NAMALWA (cell line): ENCODE measurements around the gene RTEL1.
A peak's percentile ranks its signal among the peaks of the same experiment; 100 is the strongest.
"Not testable (repeated sequence)": the region's sequence is repeated elsewhere in the genome, so short reads cannot be mapped to it uniquely, and the experiment has no call there.

ENCODE experiments used
- DNase-seq: peaks from one replicate; pipeline ENCODE4 v3.0.0-alpha.2; 2015; ENCODE audit warnings: low spot score

RTEL1 gene

GRCh38 chr20:63730189-63730733, 72.1 kb downstream of the RTEL1 start:
- not testable (repeated sequence) for DNase-seq

- DNase-seq = no peak
Observed at GRCh38 chr20:63731410-63731809, 73.3 kb downstream of the RTEL1 start.

DNA sequence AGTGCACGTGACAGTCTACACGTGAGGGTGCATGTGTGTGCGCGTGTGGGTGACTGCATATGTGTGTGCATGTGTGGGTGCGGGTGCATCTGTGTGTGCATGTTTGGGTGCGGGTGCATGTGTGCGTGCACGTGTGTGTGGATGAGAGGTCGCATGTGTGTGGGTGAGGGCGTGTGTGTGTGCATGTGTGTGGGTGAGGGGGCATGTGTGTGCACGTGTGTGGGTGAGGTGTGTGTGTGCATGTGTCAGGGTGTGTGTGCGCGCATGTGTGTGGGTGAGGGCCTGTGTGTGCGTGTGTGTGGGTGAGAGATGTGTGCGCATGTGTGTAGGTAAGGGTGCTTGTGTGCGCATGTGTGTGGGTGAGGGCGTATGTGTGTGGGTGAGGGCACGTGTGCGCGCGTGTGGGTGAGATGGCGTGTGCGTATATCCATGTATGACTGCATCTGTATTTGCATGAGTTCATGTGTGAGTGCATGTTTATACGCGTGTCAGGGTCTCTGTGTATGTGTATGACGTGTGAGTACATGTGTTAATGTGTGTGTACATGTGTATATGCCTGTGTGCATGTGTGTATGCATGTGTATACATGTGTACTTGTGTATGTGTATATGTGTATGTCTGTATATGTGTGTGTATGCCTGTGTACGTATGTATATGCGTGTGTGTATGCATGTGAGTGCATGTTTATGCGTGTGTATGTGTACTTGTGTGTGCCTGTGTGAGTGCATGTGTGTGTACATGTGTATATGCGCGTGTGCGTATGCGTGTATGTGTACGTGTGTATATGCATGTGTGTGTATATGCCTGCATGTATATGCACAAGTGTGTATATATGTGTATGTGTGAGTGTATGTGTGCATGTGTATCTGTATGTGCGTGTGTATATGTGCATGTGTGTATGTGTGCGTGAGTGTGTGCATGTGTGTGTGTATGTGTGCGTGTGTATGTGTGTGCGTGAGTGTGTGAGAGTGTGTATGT, 74.3 kb downstream of the RTEL1 start:
- DNase-seq = no peak

DNA sequence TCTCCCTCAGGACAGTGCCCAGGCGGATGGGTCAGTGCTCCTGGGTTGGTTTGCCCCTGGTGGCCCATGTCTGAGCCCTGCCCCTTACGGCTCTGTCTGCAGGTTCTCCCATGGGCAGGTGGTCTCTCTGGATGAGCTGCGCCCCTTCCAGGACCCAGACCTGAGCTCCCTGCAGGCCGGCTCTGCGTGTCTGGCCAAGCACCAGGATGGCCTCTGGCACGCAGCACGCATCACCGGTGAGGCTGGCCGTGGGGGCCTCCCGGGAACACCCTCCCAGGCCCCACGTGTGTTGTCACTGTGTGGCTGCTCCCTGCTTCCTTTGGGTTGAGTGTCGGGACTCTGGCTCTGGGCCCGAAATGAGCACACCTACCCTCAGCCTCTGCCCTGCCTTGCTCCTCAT, 75.0 kb downstream of the RTEL1 start:
- DNase-seq = no peak

DNA sequence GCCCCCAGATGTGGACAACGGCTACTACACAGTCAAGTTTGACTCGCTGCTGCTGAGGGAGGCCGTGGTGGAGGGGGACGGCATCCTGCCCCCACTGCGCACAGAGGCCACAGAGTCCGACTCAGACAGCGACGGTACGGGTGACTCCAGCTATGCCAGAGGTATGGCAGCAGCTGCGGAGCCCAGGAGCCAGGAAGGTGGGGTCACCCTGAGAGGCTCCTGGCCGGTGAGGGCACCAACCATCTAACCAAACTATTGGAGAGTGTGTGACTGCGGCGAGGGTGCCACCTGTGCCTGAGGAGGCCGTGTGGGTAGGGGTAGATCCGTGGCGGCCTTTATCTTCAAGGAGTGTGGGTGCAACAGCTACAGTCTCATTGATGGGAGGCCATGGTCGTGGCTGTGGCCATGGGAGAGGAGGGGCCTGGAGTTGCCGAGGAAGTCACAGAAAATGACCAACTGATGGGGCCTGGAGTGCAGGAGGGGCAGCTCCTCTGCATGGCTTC, 75.5 kb downstream of the RTEL1 start:
- no peak for DNase-seq

DNA sequence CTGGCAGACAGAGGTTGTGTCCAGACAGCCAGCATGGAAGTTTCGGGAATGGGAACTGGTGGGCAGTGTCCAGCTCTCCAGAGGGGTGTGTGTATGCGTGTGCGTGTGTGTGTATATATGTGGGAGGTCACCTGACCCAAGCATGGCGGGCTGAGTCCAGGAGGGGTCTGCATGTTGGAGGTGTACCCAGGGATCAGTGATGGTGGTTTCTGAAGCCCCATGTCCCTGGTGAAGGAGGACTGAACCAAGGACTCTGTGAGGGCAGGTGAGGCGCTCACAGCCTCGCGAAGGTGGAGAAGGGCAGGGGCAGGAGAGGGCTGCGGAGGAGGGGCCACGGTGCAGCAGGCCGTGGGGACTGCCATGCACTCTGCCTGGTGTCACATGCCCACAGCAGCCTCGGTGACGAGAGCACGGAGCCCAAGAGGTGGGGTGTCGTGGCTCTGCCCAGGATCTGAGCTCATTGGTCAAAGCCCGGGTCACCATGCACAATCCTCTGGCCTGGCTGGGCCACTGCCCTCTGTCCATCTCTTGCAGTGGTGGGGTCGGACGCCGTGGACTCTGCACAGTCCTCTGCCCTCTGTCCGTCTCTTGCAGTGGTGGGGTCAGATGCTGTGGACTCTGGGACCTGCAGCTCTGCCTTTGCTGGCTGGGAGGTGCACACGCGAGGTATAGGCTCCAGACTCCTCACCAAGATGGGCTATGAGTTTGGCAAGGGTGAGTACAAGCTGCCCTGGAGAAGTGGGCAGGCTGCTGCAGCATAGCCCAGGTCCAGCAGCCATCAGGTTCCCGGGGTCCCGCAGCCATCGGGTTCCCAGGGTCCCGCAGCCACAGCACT, 76.2 kb downstream of the RTEL1 start:
- no peak for DNase-seq

GRCh38 chr20:63734946-63735858, 77.1 kb downstream of the RTEL1 start:
- DNase-seq = no peak

DNA sequence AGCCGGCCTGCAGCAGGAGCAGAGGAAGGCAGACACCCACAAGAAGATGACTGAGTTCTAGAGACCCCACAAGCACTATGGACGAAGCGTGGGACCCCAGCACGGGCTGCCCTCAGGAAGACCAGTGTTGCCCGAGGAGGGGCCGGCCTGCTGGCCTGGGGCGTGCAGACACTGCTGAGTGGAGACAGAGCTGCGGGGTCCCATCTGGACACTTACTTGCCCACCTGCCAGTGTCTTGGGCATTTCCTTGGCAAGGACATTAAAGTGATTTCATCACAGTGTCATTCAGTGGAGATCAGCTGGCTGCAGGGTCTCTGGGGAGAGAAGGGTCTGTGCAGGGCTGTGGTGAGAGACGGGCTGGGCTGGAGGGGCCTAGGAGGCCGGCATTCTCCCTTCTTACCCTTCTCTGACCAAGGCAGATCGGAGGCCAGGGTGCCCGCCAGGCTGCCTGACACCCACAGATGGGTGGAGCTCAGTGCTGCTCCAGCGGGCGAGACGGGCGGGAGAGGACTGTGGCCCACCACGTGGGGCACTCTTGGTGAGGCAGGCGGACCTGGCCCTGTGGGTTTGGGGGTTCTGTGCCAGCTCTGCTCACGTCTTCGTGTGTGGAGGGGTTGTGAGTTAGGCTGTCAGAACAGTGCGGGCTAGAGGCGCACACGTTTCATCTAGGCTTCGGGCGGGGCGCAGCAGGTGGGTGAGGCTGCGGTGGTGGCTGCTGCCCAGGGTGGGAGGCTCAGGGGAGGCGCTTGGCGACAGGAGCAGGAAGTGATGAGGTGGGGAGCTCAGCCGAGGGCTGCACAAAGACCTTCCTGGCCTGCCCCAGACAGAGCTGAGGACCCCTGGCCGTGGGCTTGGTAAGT, 78.0 kb downstream of the RTEL1 start, which contains the start of gene LIME1:
Gene LIME1 (plus strand): TSS at position 806 of the 860 bp plus-strand sequence. CDS start 886 bp downstream, outside the sequence.
- DNase-seq = peak; percentile 88

- peak; percentile 53 for DNase-seq
Observed at GRCh38 chr20:63736893-63737694, 79.0 kb downstream of the RTEL1 start.

DNA sequence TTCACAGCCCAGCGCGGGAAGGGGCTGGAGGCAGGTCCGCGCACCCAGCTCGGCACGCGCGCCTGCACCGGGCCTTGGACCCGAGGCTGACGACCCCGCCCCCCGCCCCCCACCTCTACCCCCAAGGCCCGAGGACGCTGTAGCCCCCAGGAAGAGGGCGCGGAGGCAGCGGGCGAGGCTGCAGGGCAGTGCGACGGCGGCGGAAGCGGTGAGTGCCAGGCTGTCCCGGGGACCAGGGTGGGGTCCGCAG, 79.5 kb downstream of the RTEL1 start:
- DNase-seq = no peak

DNA sequence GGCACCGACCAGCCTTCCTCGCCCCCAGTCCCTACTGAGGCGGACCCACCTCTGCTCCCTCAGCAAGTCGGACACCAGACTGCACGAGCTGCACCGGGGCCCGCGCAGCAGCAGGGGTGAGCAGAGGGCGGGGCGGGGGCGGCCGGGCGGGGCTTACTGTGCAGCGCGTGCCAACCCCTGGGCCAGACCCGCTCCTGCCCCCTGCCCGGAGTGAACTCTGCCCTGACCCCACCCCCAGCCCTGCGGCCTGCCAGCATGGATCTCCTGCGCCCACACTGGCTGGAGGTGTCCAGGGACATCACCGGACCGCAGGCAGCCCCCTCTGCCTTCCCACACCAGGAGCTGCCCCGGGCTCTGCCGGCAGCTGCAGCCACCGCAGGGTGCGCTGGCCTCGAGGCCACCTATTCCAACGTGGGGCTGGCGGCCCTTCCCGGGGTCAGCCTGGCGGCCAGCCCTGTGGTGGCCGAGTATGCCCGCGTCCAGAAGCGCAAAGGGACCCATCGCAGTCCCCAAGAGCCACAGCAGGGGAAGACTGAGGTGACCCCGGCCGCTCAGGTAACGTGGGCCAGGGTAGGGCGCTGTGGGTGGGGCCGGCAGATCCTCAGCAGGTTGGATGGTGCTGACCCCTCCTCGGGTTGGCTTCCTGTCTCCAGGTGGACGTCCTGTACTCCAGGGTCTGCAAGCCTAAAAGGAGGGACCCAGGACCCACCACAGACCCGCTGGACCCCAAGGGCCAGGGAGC, 80.0 kb downstream of the RTEL1 start:
- peak; percentile 29 for DNase-seq

GRCh38 chr20:63738687-63739129, 80.6 kb downstream of the RTEL1 start:
- DNase-seq = no peak

- peak; percentile 58 for DNase-seq
Observed at GRCh38 chr20:63739130-63740069, 81.3 kb downstream of the RTEL1 start, which contains the start of gene SLC2A4RG. TSS of gene SLC2A4RG (plus strand) at chr20:63739776. CDS start at chr20:63739913, 137 bp downstream.

GRCh38 chr20:63740070-63740626, 82.0 kb downstream of the RTEL1 start:
- DNase-seq = no peak

GRCh38 chr20:63740627-63741353, 82.7 kb downstream of the RTEL1 start:
- no peak for DNase-seq

GRCh38 chr20:63741354-63741675, 83.2 kb downstream of the RTEL1 start:
- no peak for DNase-seq
